Measurements from ENCODE around the gene SERBP1. TPM values are rescaled to one million over a fixed set of nuclear protein-coding genes. Genes with fewer than 3 reads are reported as not detected.

SERBP1 gene
- total RNA-seq, 1 experiment from 2014 or later, result 325 TPM

DNA sequence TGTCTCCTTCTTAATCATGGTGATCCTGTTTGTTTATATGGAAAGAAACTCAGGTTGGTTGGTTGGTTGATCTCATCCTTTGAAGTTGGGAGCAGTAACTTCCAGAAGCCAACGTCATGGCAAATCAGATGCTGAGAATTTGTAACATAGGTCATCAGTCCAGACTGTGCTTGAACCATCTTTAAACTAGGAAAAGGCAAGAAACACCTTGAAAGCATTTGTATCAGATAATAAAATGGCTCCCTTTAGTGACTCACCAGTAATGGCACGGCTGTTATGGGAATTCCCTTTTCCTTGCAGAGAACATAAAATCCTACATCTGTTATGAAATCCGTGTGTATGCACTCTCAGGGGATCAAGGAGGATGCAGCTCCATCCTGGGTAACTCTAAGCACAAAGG lies 58.1 kb downstream of the SERBP1 start:
- RAD21 ChIA-PET (ENCODE audit: low non-redundant PET in 1 of 2, low total read pairs in 2 of 2, uncharacterized antibody in 2 of 2, unreplicated experiment in 2 of 2), result no interaction called here
- Histone ChIP-seq H3K79me2 (ENCODE audit: insufficient read depth, low read length) (no peaks in the 10 kb centered on the region), H3K9me3 (ENCODE audit: control insufficient read depth in 1 of 2, insufficient read depth in 1 of 2, low read depth in 1 of 2, low read length in 2 of 2) (no peaks in the 10 kb centered on the region), H3K4me1 (ENCODE audit: control insufficient read depth in 1 of 2, insufficient read depth in 2 of 2, low read length in 2 of 2) (no peaks in the 10 kb centered on the region; a peak in 1 of 4 replicates), H2AFZ (ENCODE audit: low read depth, low read length, poor library complexity, severe bottlenecking) (no peak overlapping the region), H3K27me3 (ENCODE audit: insufficient read depth, low read length) (no peaks in the 10 kb centered on the region), H3K9ac (ENCODE audit: low read length) (no peak overlapping the region), H3K4me2 (ENCODE audit: low read length) (no peak overlapping the region), H3K4me3 (replicated peaks in 1 of 2; ENCODE audit: low read depth in 1 of 2, low read length in 2 of 2) (no peak overlapping the region), H3K9me2 (ENCODE audit: insufficient read depth) (no peaks in the 10 kb centered on the region), H3K27ac (ENCODE audit: low read depth, low read length) (no peak overlapping the region), H4K20me1 (ENCODE audit: insufficient read depth) (no peaks in the 10 kb centered on the region), H3K36me3 (ENCODE audit: control insufficient read depth in 1 of 2, insufficient read depth in 2 of 2, low read length in 2 of 2) (no peaks in the 10 kb centered on the region)
- TF ChIP-seq, protein P1, sequence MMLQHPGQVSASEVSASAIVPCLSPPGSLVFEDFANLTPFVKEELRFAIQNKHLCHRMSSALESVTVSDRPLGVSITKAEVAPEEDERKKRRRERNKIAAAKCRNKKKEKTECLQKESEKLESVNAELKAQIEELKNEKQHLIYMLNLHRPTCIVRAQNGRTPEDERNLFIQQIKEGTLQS (IDR thresholded peaks at IDR 0.05), result no peak
- TF ChIP-seq POLR2A (IDR thresholded peaks at IDR 0.05; ENCODE audit: borderline replicate concordance, extremely low read depth, insufficient read depth, insufficient read length) (no peak), EZH2 (IDR thresholded peaks at IDR 0.05) (no peak), ELF1 (IDR thresholded peaks at IDR 0.05; ENCODE audit: borderline replicate concordance, low read depth) (no peak), POLR2AphosphoS5 (IDR thresholded peaks at IDR 0.05; ENCODE audit: low read depth, low read length) (no peak), EZH2phosphoT487 (IDR thresholded peaks at IDR 0.05; ENCODE audit: borderline replicate concordance) (no peak), REST (IDR thresholded peaks at IDR 0.05; ENCODE audit: low read depth) (no peak), SIN3A (IDR thresholded peaks at IDR 0.05; ENCODE audit: low read depth) (no peak)
- TF ChIP-seq, protein P2, sequence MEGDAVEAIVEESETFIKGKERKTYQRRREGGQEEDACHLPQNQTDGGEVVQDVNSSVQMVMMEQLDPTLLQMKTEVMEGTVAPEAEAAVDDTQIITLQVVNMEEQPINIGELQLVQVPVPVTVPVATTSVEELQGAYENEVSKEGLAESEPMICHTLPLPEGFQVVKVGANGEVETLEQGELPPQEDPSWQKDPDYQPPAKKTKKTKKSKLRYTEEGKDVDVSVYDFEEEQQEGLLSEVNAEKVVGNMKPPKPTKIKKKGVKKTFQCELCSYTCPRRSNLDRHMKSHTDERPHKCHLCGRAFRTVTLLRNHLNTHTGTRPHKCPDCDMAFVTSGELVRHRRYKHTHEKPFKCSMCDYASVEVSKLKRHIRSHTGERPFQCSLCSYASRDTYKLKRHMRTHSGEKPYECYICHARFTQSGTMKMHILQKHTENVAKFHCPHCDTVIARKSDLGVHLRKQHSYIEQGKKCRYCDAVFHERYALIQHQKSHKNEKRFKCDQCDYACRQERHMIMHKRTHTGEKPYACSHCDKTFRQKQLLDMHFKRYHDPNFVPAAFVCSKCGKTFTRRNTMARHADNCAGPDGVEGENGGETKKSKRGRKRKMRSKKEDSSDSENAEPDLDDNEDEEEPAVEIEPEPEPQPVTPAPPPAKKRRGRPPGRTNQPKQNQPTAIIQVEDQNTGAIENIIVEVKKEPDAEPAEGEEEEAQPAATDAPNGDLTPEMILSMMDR (IDR thresholded peaks at IDR 0.05 in 2 of 3, conservative IDR thresholded peaks at IDR 0.05 in 1 of 3; ENCODE audit: borderline replicate concordance in 1 of 3, insufficient read depth in 1 of 3, low read depth in 2 of 3, low read length in 2 of 3), result no peak
- CTCF ChIA-PET, result no interaction called here
- no peak for DNase-seq (ENCODE audit: low read depth, low spot score)
- ATAC-seq, result no peak
- no TSS peak for BruUV-seq (replicated peaks)
- POLR2A ChIA-PET, result no interaction called here
- intact Hi-C loops (cut with micrococcal nuclease), result no loop called here
